GM23248 (cell line): ENCODE measurements around the gene RPL3.

Source experiments
- EZH2 ChIP-seq: fragments of 200-600 bp; sonication (generic); IDR thresholded peaks from 2 replicates; pipeline ENCODE4 v1.6.1; 2018; ENCODE audit warnings: antibody characterized with exemption, mild to moderate bottlenecking; ENCODE audit not compliant: insufficient read depth, poor library complexity, severe bottlenecking
- EZH2phosphoT487 ChIP-seq: fragments of 200-600 bp; sonication (generic); IDR thresholded peaks from 2 replicates; pipeline ENCODE4 v1.6.1; 2018; ENCODE audit warnings: antibody characterized with exemption, moderate library complexity, mild to moderate bottlenecking, low read depth; ENCODE audit not compliant: insufficient read depth

GRCh38 chr22:39288135-39288898 is 31.1 kb downstream of the RPL3 start:
- TF ChIP-seq EZH2 (no peak), EZH2phosphoT487 (no peak)
